Activated gamma-delta T cell (primary cell): ENCODE data around the gene ZNF440.

Experiments used
- DNase-seq: peaks from one replicate; lab custom pipeline; 2025; lab: John Stamatoyannopoulos, UW

The ZNF440 gene

DNA sequence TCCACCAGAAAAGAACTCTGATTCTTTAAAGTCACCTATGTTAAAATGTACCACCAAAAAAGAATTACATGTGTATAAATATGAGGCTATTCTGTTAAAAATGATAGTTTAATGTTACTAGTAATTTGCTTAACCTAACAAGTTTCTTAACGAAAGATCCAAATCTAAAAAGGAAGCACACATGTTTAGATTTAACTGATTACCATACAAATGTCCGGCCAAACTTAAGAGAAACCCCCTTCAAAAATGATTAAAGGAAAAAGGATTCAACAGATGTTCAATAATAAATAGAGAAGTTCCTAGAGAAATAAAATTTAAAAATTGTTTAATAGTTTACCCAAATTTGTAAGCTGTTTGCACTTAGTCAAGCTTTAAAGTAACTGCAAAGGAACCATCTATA is 68.5 kb downstream of the ZNF440 start:
- DNase-seq = no peak
